ENCODE data around the gene SLC39A1.
A peak's percentile ranks its signal among the peaks of the same experiment; 100 is the strongest.

SLC39A1 gene

DNA sequence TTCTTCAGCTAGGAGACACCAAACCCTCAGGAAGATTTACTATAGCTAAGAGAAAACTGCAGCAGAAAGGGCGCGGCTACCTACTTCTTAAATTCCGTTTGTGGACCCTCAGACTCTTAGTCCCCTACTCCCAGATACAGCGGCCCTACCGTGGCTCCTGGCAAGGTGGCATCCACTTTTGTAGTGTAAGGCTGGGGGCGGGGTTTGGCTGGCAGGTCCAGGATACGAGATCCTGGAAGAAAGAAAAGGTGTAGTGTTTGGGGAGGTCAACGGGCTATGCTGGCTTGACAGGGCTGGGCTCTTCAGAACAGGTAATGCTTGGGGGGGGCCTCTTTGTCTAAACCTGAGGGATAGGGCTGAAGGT lies 4.6 kb upstream of the SLC39A1 start:
- TF ChIP-seq FOXP2 (optimal IDR thresholded peaks at IDR 0.05; ENCODE audit: control extremely low read depth, extremely low read length, insufficient read depth) (no peak), POLR2AphosphoS5 (IDR thresholded peaks at IDR 0.05; ENCODE audit: borderline replicate concordance, low read depth, low read length) (no peak), EZH2 (IDR thresholded peaks at IDR 0.05) (no peak)
- H3K4me3 ChIP-seq, result peak overlapping the region; percentile 92
- H3K36me3 ChIP-seq (ENCODE audit: insufficient read depth, low read length), result no peaks in the 10 kb centered on the region
- peak overlapping the region; percentile 85 for H3K27ac ChIP-seq
- H3K9ac ChIP-seq (ENCODE audit: insufficient read length), result peak overlapping the region; percentile 65
- DNase-seq (ENCODE audit: low read depth, low spot score), result no peak
- no peaks in the 10 kb centered on the region for H3K9me3 ChIP-seq (ENCODE audit: low read depth, low read length)

- Histone ChIP-seq H3K9ac (ENCODE audit: insufficient read length) (peak within 1 kb of the TSS; percentile 91), H3K27ac (peak within 1 kb of the TSS; percentile 91), H3K9me3 (ENCODE audit: low read depth, low read length) (no peaks in the 10 kb centered on the region), H3K36me3 (ENCODE audit: insufficient read depth, low read length) (no peaks in the 10 kb centered on the region), H3K4me3 (peak within 1 kb of the TSS; percentile 92)
- peak; percentile 85 for TF ChIP-seq POLR2AphosphoS5 (IDR thresholded peaks at IDR 0.05; ENCODE audit: borderline replicate concordance, low read depth, low read length)
- TF ChIP-seq FOXP2 (optimal IDR thresholded peaks at IDR 0.05; ENCODE audit: control extremely low read depth, extremely low read length, insufficient read depth), result peak; percentile 71
- TF ChIP-seq EZH2 (IDR thresholded peaks at IDR 0.05), result no peak
- DNase-seq (ENCODE audit: low read depth, low spot score), result peak; percentile 95
These were observed 4.0 kb upstream of the SLC39A1 start, which contains the start of gene CREB3L4 for GRCh38 chr1:153967107-153967999. Gene CREB3L4 (plus strand): TSS chr1:153967902. CDS start chr1:153968526, 624 bp downstream.

DNA sequence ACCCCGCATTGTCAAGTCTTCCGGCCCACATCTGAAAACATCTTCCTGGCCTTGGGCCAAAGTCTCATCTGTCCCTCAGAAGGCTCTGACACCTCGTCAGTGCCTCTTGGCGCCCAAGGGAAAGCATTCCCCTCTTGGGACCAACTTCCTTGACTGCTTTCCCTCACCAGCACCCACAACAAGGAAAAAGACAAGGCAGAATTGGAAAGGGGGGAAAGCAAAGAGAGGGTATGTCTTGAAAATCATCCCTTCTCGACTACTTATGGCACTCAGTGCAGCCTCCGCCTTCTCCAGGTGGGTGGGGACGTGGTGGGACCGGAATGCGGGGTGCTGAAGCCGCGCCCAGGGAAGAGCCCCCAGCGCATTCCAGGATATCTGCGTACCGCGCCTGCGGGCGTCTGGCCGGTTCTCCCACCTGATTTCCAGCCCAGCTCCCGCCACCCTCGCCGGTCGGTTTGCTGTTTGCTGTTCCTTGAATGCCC lies 554 bp upstream of the SLC39A1 start:
- H3K27ac ChIP-seq, result peak overlapping the region; percentile 27
- H3K9ac ChIP-seq (ENCODE audit: insufficient read length), result peak overlapping the region; percentile 69
- DNase-seq (ENCODE audit: low read depth, low spot score), result no peak
- peak; percentile 4; the same call in 1 of the 2 replicates for TF ChIP-seq POLR2AphosphoS5 (IDR thresholded peaks at IDR 0.05; ENCODE audit: borderline replicate concordance, low read depth, low read length)
- no peak for TF ChIP-seq EZH2 (IDR thresholded peaks at IDR 0.05)
- H3K4me3 ChIP-seq, result peak overlapping the region; percentile 93
- H3K9me3 ChIP-seq (ENCODE audit: low read depth, low read length), result no peaks in the 10 kb centered on the region
- peaks cover 15% of the 10 kb centered on the region; the same call in 1 of the 2 replicates for H3K36me3 ChIP-seq (ENCODE audit: insufficient read depth, low read length)

GRCh38 chr1:153962088-153963029 lies 978 bp downstream of the SLC39A1 start:
- Histone ChIP-seq H3K4me3 (peak overlapping the region; percentile 93), H3K9me3 (ENCODE audit: low read depth, low read length) (no peaks in the 10 kb centered on the region), H3K36me3 (ENCODE audit: insufficient read depth, low read length) (peaks cover 15% of the 10 kb centered on the region; the same call in 1 of the 2 replicates), H3K9ac (ENCODE audit: insufficient read length) (peak overlapping the region; percentile 93), H3K27ac (peak overlapping the region; percentile 27; the same call in 1 of the 2 replicates)
- TF ChIP-seq FOXP2 (optimal IDR thresholded peaks at IDR 0.05; ENCODE audit: control extremely low read depth, extremely low read length, insufficient read depth) (no peak), POLR2AphosphoS5 (IDR thresholded peaks at IDR 0.05; ENCODE audit: borderline replicate concordance, low read depth, low read length) (no peak; the same call in 1 of the 2 replicates), EZH2 (IDR thresholded peaks at IDR 0.05) (no peak)
- no peak for DNase-seq (ENCODE audit: low read depth, low spot score)

- Histone ChIP-seq H3K9me3 (ENCODE audit: low read depth, low read length) (no peaks in the 10 kb centered on the region), H3K27ac (0 out of 2 replicates have a peak overlapping the region, but pooled peaks have one; percentile 27), H3K9ac (ENCODE audit: insufficient read length) (peak overlapping the region; percentile 93), H3K4me3 (peak overlapping the region; percentile 93), H3K36me3 (ENCODE audit: insufficient read depth, low read length) (peaks cover 15% of the 10 kb centered on the region; the same call in 1 of the 2 replicates)
- TF ChIP-seq FOXP2 (optimal IDR thresholded peaks at IDR 0.05; ENCODE audit: control extremely low read depth, extremely low read length, insufficient read depth), result no peak
- TF ChIP-seq EZH2 (IDR thresholded peaks at IDR 0.05), result no peak
- no peak for TF ChIP-seq POLR2AphosphoS5 (IDR thresholded peaks at IDR 0.05; ENCODE audit: borderline replicate concordance, low read depth, low read length)
- DNase-seq (ENCODE audit: low read depth, low spot score), result no peak
These were observed 1.9 kb downstream of the SLC39A1 start for GRCh38 chr1:153961421-153961820.

DNA sequence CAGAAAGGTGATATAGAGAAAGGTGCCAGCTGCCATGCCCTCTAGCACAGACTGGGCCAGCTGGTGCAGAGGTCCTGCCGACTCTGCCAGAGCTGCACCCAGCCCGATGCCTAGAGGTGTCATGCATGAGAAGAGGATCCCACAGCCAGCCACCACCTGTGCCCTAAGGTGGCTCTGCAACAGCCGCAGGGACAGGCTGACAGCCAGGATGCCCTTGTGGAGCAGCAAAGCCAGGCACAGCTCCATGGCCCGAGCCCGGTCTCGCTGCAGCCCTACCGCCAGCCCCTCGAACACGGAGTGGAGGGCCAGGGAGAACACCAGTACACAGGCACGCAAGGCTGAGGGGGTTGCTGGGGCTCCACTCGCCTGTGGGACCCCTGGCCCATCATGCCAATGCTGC lies 3.1 kb downstream of the SLC39A1 start:
- no peak for TF ChIP-seq FOXP2 (optimal IDR thresholded peaks at IDR 0.05; ENCODE audit: control extremely low read depth, extremely low read length, insufficient read depth)
- no peak for TF ChIP-seq EZH2 (IDR thresholded peaks at IDR 0.05)
- no peak for TF ChIP-seq POLR2AphosphoS5 (IDR thresholded peaks at IDR 0.05; ENCODE audit: borderline replicate concordance, low read depth, low read length)
- H3K9me3 ChIP-seq (ENCODE audit: low read depth, low read length), result no peaks in the 10 kb centered on the region
- peaks cover 15% of the 10 kb centered on the region; the same call in 1 of the 2 replicates for H3K36me3 ChIP-seq (ENCODE audit: insufficient read depth, low read length)
- no peak for DNase-seq (ENCODE audit: low read depth, low spot score)
- H3K9ac ChIP-seq (ENCODE audit: insufficient read length), result no peak overlapping the region
- H3K27ac ChIP-seq, result no peak overlapping the region
- no peak overlapping the region for H3K4me3 ChIP-seq

GRCh38 chr1:153959454-153959853 lies 3.9 kb downstream of the SLC39A1 start:
- Histone ChIP-seq H3K27ac (peak overlapping the region; percentile 80; the same call in 1 of the 2 replicates), H3K4me3 (no peak overlapping the region), H3K9me3 (ENCODE audit: low read depth, low read length) (no peaks in the 10 kb centered on the region), H3K9ac (ENCODE audit: insufficient read length) (no peak overlapping the region), H3K36me3 (ENCODE audit: insufficient read depth, low read length) (peaks cover 15% of the 10 kb centered on the region; the same call in 1 of the 2 replicates)
- DNase-seq (ENCODE audit: low read depth, low spot score), result no peak
- TF ChIP-seq POLR2AphosphoS5 (IDR thresholded peaks at IDR 0.05; ENCODE audit: borderline replicate concordance, low read depth, low read length) (no peak), FOXP2 (optimal IDR thresholded peaks at IDR 0.05; ENCODE audit: control extremely low read depth, extremely low read length, insufficient read depth) (no peak), EZH2 (IDR thresholded peaks at IDR 0.05) (no peak)

Data from SK-N-MC (cell line).